Measurements from ENCODE around the gene PPARG. TPM values are rescaled to one million over a fixed set of nuclear protein-coding genes. Genes with fewer than 3 reads are reported as not detected.
A peak's percentile ranks its signal among the peaks of the same experiment; 100 is the strongest.

PPARG gene
- total RNA-seq, result 0.32 and 0.45 TPM in 2 replicates
- polyA plus RNA-seq, result 1.2 TPM in 1 of 2 replicates, not detected in the other

DNA sequence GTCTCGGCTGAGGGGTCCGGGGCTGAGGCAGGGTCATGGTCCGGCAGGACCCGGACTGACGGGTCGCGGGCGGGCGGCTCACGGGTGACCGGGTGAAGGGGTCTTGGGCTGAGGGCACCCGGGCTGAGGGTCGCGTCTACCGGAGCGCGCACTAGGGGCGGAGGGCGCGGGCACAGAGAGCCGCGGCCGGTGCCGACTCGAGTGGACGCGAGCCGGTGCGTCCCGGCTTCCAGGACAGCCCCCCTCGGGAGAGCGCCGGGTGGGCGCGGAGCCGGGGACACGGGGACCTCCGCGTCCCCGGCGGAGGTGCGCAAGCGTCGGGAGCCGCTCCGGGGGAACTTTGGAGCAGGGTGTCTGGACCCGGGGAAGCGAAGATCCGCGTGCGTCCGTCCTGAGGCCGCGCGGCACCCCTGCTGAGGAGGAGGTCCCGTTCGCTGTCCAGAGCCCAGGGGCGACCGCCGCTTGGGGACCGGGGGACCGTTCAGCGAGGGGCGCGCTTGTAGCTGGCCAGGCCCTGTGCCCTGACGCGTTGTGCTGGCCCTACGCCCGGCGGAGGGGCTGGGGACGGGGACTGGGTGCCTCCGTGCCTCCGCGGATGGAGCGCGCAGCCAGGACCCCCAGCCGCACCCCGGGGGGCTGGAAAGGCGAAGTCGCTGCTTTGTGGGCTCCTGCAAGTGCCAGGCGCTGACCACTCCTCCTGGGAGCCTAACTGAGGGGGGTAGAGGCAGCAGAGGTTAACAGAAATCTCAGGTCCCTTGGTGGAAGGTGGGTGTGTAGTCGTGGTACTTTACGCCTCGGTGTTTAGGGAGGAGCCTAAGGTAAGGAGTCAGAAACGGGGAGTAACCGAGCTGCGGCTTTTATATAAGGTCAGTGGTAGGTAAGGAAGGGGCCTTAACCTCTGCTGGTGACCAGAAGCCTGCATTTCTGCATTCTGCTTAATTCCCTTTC lies at the start of gene PPARG:
TSS of gene PPARG (plus strand) at position 889 of the 948 bp plus-strand sequence. CDS start 90,642 bp downstream, outside the sequence.
- peak; percentile 39 to 65 for DNase-seq (ENCODE audit: low read depth in 1 of 2, low spot score in 1 of 2)
- Histone ChIP-seq H3K4me3 (peak within 1 kb of the TSS; percentile 51), H3K9me3 (ENCODE audit: low read depth) (no peaks in the 10 kb centered on the region), H3K4me1 (ENCODE audit: low read depth) (no peaks in the 10 kb centered on the region), H3K36me3 (no peaks in the 10 kb centered on the region), H3K27ac (no peak within 1 kb of the TSS), H3K27me3 (peaks cover 96% of the 10 kb centered on the region)
- TF ChIP-seq, protein P1, sequence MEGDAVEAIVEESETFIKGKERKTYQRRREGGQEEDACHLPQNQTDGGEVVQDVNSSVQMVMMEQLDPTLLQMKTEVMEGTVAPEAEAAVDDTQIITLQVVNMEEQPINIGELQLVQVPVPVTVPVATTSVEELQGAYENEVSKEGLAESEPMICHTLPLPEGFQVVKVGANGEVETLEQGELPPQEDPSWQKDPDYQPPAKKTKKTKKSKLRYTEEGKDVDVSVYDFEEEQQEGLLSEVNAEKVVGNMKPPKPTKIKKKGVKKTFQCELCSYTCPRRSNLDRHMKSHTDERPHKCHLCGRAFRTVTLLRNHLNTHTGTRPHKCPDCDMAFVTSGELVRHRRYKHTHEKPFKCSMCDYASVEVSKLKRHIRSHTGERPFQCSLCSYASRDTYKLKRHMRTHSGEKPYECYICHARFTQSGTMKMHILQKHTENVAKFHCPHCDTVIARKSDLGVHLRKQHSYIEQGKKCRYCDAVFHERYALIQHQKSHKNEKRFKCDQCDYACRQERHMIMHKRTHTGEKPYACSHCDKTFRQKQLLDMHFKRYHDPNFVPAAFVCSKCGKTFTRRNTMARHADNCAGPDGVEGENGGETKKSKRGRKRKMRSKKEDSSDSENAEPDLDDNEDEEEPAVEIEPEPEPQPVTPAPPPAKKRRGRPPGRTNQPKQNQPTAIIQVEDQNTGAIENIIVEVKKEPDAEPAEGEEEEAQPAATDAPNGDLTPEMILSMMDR (IDR thresholded peaks at IDR 0.05; ENCODE audit: low read depth, low read length), result no peak

DNA sequence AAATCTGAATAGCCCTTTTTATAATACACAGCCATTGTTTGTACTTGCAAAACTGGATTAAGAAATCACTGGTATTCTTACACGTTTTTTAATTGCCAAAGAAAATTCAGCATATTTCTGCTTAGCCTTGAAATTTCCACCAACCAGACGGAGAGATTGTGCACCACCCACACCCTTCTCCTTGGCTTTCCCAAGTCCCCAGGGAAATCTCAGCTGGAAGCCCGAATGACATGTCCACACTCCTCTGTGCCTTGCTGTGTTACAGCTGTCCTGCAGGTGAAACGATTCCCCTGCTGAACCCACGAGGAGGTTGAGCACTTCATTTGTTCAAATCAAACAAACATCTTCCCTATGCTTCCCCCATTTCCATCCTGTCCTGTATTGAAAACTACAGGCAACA lies 49.6 kb upstream of the PPARG start:
- Histone ChIP-seq H3K4me1 (ENCODE audit: low read depth) (no peaks in the 10 kb centered on the region), H3K9me3 (ENCODE audit: low read depth) (no peaks in the 10 kb centered on the region), H3K4me3 (no peak overlapping the region), H3K36me3 (no peaks in the 10 kb centered on the region), H3K27ac (no peak overlapping the region), H3K27me3 (no peaks in the 10 kb centered on the region)
- peak in 1 of 2 donors; percentile 65 for DNase-seq (ENCODE audit: low read depth in 1 of 2, low spot score in 1 of 2)
- TF ChIP-seq, protein P1 (IDR thresholded peaks at IDR 0.05; ENCODE audit: low read depth, low read length), result no peak

DNA sequence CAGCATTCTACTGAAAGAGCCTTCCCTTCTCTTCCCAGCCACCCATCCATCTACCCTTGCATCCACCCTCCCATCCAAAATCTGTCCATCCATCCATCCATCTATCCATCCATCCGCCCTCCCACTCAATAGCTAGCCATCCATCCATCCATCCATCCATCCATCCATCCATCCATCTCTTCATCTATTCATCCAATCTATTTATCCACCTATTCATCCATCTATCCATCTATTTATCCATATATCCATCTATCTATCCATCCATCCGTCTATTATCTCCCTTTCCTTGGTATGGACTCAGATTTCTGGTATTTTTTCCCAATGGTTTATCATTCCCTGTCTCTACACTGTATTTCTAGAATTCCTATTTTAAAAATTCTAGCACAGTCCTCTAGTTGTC lies 46.1 kb upstream of the PPARG start:
- Histone ChIP-seq H3K4me3 (no peak overlapping the region), H3K4me1 (ENCODE audit: low read depth) (no peaks in the 10 kb centered on the region), H3K27ac (no peak overlapping the region), H3K9me3 (ENCODE audit: low read depth) (no peaks in the 10 kb centered on the region), H3K27me3 (peaks cover 3% of the 10 kb centered on the region), H3K36me3 (no peaks in the 10 kb centered on the region)
- TF ChIP-seq, protein P1 (IDR thresholded peaks at IDR 0.05; ENCODE audit: low read depth, low read length), result no peak
- no peak for DNase-seq (ENCODE audit: low read depth in 1 of 2, low spot score in 1 of 2)

DNA sequence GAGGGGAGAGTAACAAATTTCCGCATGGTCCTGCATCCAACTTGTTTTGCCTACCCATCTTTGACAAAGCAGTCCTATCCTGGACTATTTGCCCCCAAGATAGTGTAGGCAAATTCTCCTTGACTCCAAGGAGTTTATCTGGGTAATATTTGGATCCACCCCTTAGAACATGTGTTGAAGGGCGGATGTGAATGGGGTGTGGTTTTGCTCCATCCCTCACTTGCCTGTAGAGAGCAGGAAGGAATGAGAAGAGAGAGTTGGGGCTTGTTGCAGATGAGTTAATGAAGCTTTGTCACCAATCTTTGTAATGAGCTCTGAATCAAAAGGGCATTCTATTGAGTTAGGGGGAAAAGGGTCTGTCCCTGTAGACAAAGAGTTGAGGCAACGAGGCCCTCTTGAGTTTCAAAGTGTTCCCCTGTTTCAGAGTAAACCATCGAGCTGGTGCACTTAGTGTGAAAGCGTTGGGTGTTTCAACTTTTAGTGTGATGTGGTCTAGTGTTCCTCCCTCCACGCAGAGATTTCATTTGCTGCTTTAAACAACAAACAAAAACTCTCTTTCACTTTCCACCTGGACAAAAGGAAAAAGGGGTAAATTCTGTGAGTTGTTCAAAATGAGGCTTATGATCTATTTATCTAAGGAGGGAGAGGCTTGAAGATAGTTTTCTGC lies 42.2 kb upstream of the PPARG start:
- Histone ChIP-seq H3K27ac (no peak overlapping the region), H3K27me3 (peaks cover 3% of the 10 kb centered on the region), H3K9me3 (ENCODE audit: low read depth) (no peaks in the 10 kb centered on the region), H3K4me3 (no peak overlapping the region), H3K36me3 (no peaks in the 10 kb centered on the region), H3K4me1 (ENCODE audit: low read depth) (no peaks in the 10 kb centered on the region)
- TF ChIP-seq, protein P1 (IDR thresholded peaks at IDR 0.05; ENCODE audit: low read depth, low read length), result no peak
- DNase-seq (ENCODE audit: low read depth in 1 of 2, low spot score in 1 of 2), result no peak

DNA sequence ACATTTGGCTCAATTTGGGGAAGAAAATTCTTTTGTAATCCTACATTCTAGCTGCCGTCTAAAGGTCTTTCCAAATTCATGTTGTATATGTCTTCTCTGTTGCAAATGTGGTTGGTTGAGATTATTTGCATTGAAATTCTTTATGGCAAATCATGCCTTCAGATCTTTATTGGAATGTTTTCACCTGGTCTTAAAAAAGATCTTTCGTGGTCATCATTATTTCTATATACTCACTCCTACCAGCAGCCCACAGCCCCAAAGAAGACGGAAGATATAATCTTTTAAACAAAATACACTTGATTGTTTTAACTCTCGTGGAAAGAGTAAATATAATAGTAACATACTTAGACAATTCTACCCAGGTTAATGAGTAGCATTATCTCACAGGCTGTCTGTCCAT lies 41.5 kb upstream of the PPARG start:
- H3K4me1 ChIP-seq (ENCODE audit: low read depth), result no peaks in the 10 kb centered on the region
- no peaks in the 10 kb centered on the region for H3K9me3 ChIP-seq (ENCODE audit: low read depth)
- H3K27ac ChIP-seq, result no peak overlapping the region
- H3K4me3 ChIP-seq, result no peak overlapping the region
- TF ChIP-seq, protein P1 (IDR thresholded peaks at IDR 0.05; ENCODE audit: low read depth, low read length), result no peak
- no peak for DNase-seq (ENCODE audit: low read depth in 1 of 2, low spot score in 1 of 2)
- H3K27me3 ChIP-seq, result peaks cover 3% of the 10 kb centered on the region
- H3K36me3 ChIP-seq, result no peaks in the 10 kb centered on the region
